IMR-90 (cell line): ENCODE measurements around the gene SPDYE2. TPM values are rescaled to one million over a fixed set of nuclear protein-coding genes. Genes with fewer than 3 reads are reported as not detected.
A peak's percentile ranks its signal among the peaks of the same experiment; 100 is the strongest.
"Not testable (repeated sequence)": the region's sequence is repeated elsewhere in the genome, so short reads cannot be mapped to it uniquely, and the experiment has no call there.

Experiments used
- ATAC-seq: fragments of 200-7000 bp; cut with Tn5 transposase; 2 replicates; pipeline ENCODE4 v1.9.1; 2020; ENCODE audit warnings: low read depth, mild to moderate bottlenecking, moderate library complexity
- BruUV-seq: library from RNA; stranded (reverse); fragments of 400-500 nt; replicated peaks from 2 replicates; lab custom pipeline; 2021; lab: Mats Ljungman, UMichigan
- CTCF ChIA-PET: fragments of 300-600 bp; formaldehyde crosslinking; extraction: SDS; loops from one replicate; lab custom pipeline; 2021; ENCODE audit warnings: antibody characterized with exemption; lab: Yijun Ruan, JAX
- POLR2A ChIA-PET: fragments of 300-600 bp; sonication (Branson Sonifier 250); formaldehyde crosslinking; loops from one replicate; lab custom pipeline; 2022; ENCODE audit warnings: antibody characterized with exemption; ENCODE audit not compliant: unreplicated experiment; lab: Charles Lee
- DNase-seq: peaks from one replicate; pipeline ENCODE4 v3.0.0; 2013
- H2AFZ ChIP-seq: replicated peaks from 2 replicates; pipeline ENCODE3; 2013; ENCODE audit warnings: low read length, mild to moderate bottlenecking; ENCODE audit not compliant: poor library complexity
- H2AK5ac ChIP-seq: 2 replicates; pipeline ENCODE4 v1.6.1; 2013; ENCODE audit warnings: low read depth, low read length, inconsistent platforms
- H2AK9ac ChIP-seq: replicated peaks from 2 replicates; pipeline ENCODE3; 2013; ENCODE audit warnings: mild to moderate bottlenecking, low read depth, low read length, moderate library complexity; ENCODE audit not compliant: poor library complexity
- H2BK120ac ChIP-seq: 2 replicates; pipeline ENCODE4 v1.6.1; 2013; ENCODE audit warnings: low read depth, low read length, inconsistent platforms
- H2BK15ac ChIP-seq: 3 replicates; pipeline ENCODE4 v1.6.1; 2013; ENCODE audit warnings: low read depth, low read length, inconsistent platforms
- H2BK20ac ChIP-seq: 2 replicates; pipeline ENCODE4 v1.6.1; 2013; ENCODE audit warnings: low read depth, mild to moderate bottlenecking, inconsistent platforms, low read length, moderate library complexity
- H2BK5ac ChIP-seq: 2 replicates; pipeline ENCODE4 v1.6.1; 2013; ENCODE audit warnings: mild to moderate bottlenecking, low read depth, low read length, inconsistent platforms; ENCODE audit not compliant: poor library complexity, severe bottlenecking
- H3K14ac ChIP-seq: replicated peaks from 2 replicates; pipeline ENCODE4 v1.6.1; 2013; ENCODE audit warnings: low read depth, low read length, inconsistent platforms
- H3K18ac ChIP-seq: 2 replicates; pipeline ENCODE4 v1.6.1; 2013; ENCODE audit warnings: low read depth, low read length, control low read depth
- H3K23ac ChIP-seq: 2 replicates; pipeline ENCODE4 v1.6.1; 2013; ENCODE audit warnings: low read depth, low read length, inconsistent platforms
- H3K27ac ChIP-seq: 2 replicates; pipeline ENCODE4 v1.5.1; 2013; ENCODE audit warnings: mild to moderate bottlenecking, control low read depth, low read length; ENCODE audit not compliant: insufficient read depth
- H3K27me3 ChIP-seq: 2 replicates; pipeline ENCODE4 v1.6.1; 2013; ENCODE audit warnings: low read length; ENCODE audit not compliant: control insufficient read depth, insufficient read depth
- H3K36me3 ChIP-seq: 2 replicates; pipeline ENCODE4 v1.6.1; 2013; ENCODE audit warnings: low read length, mixed read lengths; ENCODE audit not compliant: control insufficient read depth, insufficient read depth
- H3K4ac ChIP-seq: 2 replicates; pipeline ENCODE4 v1.6.1; 2013; ENCODE audit warnings: low read depth, low read length, inconsistent platforms
- H3K4me1 ChIP-seq: 2 replicates; pipeline ENCODE4 v1.6.1; 2013; ENCODE audit warnings: low read length, mixed read lengths; ENCODE audit not compliant: control insufficient read depth, insufficient read depth
- H3K4me2 ChIP-seq: 2 replicates; pipeline ENCODE4 v1.6.1; 2013; ENCODE audit warnings: low read depth, mild to moderate bottlenecking, control low read depth, low read length, moderate library complexity
- H3K4me3 ChIP-seq: 2 replicates; pipeline ENCODE4 v1.5.1; 2013; ENCODE audit warnings: low read depth, mild to moderate bottlenecking, control low read depth, low read length, moderate library complexity; ENCODE audit not compliant: insufficient read depth
- H3K56ac ChIP-seq: 2 replicates; pipeline ENCODE4 v1.6.1; 2013; ENCODE audit warnings: low read length, inconsistent platforms; ENCODE audit not compliant: insufficient read depth; ENCODE audit errors: extremely low read depth
- H3K79me1 ChIP-seq, 2 experiments: 2 replicates each; pipeline ENCODE4 v1.6.1; 2013; ENCODE audit warnings: low read length in 2 of 2, inconsistent platforms in 1 of 2, low read depth in 1 of 2
- H3K9ac ChIP-seq: 2 replicates; pipeline ENCODE4 v1.6.1; 2013; ENCODE audit warnings: low read depth, low read length, control low read depth
- H3K9me1 ChIP-seq: 2 replicates; pipeline ENCODE4 v1.6.1; 2013; ENCODE audit warnings: low read length, inconsistent platforms; ENCODE audit not compliant: insufficient read depth
- H3K9me3 ChIP-seq: 2 replicates; pipeline ENCODE4 v1.6.1; 2013; ENCODE audit warnings: low read length; ENCODE audit not compliant: control insufficient read depth, insufficient read depth
- H4K20me1 ChIP-seq: 2 replicates; pipeline ENCODE4 v1.6.1; 2013; ENCODE audit warnings: low read length, inconsistent platforms; ENCODE audit not compliant: insufficient read depth
- H4K5ac ChIP-seq: 2 replicates; pipeline ENCODE4 v1.6.1; 2013; ENCODE audit warnings: mild to moderate bottlenecking, low read depth, low read length, control low read depth
- H4K8ac ChIP-seq, 2 experiments: 2 replicates each; pipeline ENCODE4 v1.6.1; 2013; ENCODE audit warnings: low read depth in 2 of 2, low read length in 2 of 2, control low read depth in 1 of 2, inconsistent platforms in 1 of 2
- H4K91ac ChIP-seq: 2 replicates; pipeline ENCODE4 v1.6.1; 2013; ENCODE audit warnings: low read depth, low read length, inconsistent platforms; ENCODE audit not compliant: insufficient read depth
- WGBS, 2 experiments: methylation state at CpG; one replicate each; pipeline versions ENCODE4 v1.1.5 to v1.1.7; 2013; ENCODE audit warnings: missing lambda C conversion rate in 2 of 2; ENCODE audit not compliant: insufficient read length in 1 of 2; ENCODE audit errors: extremely low coverage in 2 of 2; 5-methylcytosine and 5-hydroxymethylcytosine counted together
- dilution Hi-C: fragments of 300-500 bp; cut with HindIII; formaldehyde crosslinking; loops from one replicate; pipeline ENCODE4 v1.14.3; 2018; ENCODE audit warnings: low sequenced_read_pairs; ENCODE audit not compliant: unreplicated experiment
- in situ Hi-C: fragments of 300-500 bp; cut with MboI; formaldehyde crosslinking; loops from 3 replicates; pipeline ENCODE4 v1.14.3; 2019; ENCODE audit warnings: low sequenced_read_pairs, inconsistent platforms, mixed read lengths
- intact Hi-C: fragments of 100-400 bp; cut with micrococcal nuclease; formaldehyde crosslinking; loops from 2 replicates; pipeline ENCODE4 v1.10.0; 2022
- polyA plus RNA-seq, 3 experiments: library from polyadenylated mRNA; depleted of rRNA; stranded (reverse); fragments of >200 nt; gene quantifications; 2 replicates each; pipeline ENCODE4 v1.2.3, GENCODE V29; 2012; ENCODE audit warnings: low replicate concordance in 1 of 3
- total RNA-seq: library from RNA; depleted of rRNA; stranded (reverse); fragments of >200 nt; gene quantifications from 2 replicates; pipeline ENCODE4 v1.2.3, GENCODE V29; 2012

The SPDYE2 gene
- total and polyA plus RNA-seq, 2 of the 4 experiments (the other 2 are of a cell fraction), result not detected

DNA sequence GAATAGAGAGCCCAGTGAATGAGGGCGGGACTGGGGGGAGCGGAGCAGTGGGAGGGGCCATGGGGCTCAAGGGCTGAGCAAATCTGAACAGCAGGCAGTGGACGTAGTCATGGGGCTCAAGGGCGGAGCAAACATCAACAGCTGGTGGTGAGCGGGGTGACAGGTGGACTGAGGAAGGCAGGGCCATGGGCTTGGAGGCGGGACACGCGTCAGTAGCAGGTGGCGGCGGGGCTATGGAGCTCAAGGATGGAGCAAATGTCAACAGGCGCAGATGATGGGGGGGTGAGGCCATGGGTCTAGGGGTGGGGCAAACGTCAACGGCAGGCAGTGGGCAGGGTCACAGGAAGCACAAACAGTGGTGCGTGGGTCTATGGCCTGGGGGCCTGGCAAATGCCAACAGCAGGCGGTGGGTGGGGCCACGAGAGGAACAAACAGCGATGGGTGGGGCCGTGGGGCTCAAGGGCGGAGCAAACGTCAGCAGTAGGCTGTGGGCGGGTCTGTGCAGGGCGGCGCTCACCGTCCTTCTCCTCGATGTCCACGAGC lies 41.5 kb downstream of the SPDYE2 start:
- H4K5ac ChIP-seq, BruUV-seq, H3K9me3 ChIP-seq, H3K27ac ChIP-seq, DNase-seq, H2BK5ac ChIP-seq, H3K4me1 ChIP-seq, H2BK20ac ChIP-seq, H3K18ac ChIP-seq, POLR2A ChIA-PET, in situ Hi-C loops, H2BK15ac ChIP-seq, H3K9ac ChIP-seq, H4K20me1 ChIP-seq, H2AFZ ChIP-seq, H3K23ac ChIP-seq, H4K8ac ChIP-seq, intact Hi-C loops, H3K27me3 ChIP-seq, H3K4me3 ChIP-seq, H3K9me1 ChIP-seq, CTCF ChIA-PET, H3K56ac ChIP-seq, H2BK120ac ChIP-seq, H2AK5ac ChIP-seq, H3K36me3 ChIP-seq, dilution Hi-C loops, H3K4me2 ChIP-seq, H2AK9ac ChIP-seq, H3K79me1 ChIP-seq, H4K91ac ChIP-seq, H3K14ac ChIP-seq, H3K4ac ChIP-seq: not testable (repeated sequence)
- ATAC-seq, result peak; percentile 46
- WGBS, 2 experiments, result no CpG with 5 or more reads among the region's 26 CpGs

GRCh38 chr7:102593637-102594334 lies 42.8 kb downstream of the SPDYE2 start:
- H3K79me1 ChIP-seq, H3K56ac ChIP-seq, in situ Hi-C loops, H4K91ac ChIP-seq, H4K20me1 ChIP-seq, H3K9ac ChIP-seq, H3K9me1 ChIP-seq, H3K4me3 ChIP-seq, H3K14ac ChIP-seq, H3K4ac ChIP-seq, H3K9me3 ChIP-seq, H3K18ac ChIP-seq, H3K27me3 ChIP-seq, H2AFZ ChIP-seq, intact Hi-C loops, H4K5ac ChIP-seq, H3K27ac ChIP-seq, H2AK9ac ChIP-seq, H2BK120ac ChIP-seq, H4K8ac ChIP-seq, DNase-seq, CTCF ChIA-PET, H2AK5ac ChIP-seq, H3K23ac ChIP-seq, BruUV-seq, H3K36me3 ChIP-seq, H3K4me1 ChIP-seq, dilution Hi-C loops, H2BK5ac ChIP-seq, H3K4me2 ChIP-seq, H2BK20ac ChIP-seq, POLR2A ChIA-PET, H2BK15ac ChIP-seq: not testable (repeated sequence)
- WGBS, 2 experiments, result no CpG with 5 or more reads among the region's 68 CpGs
- ATAC-seq, result peak; percentile 9
